HEK293 (cell line): ENCODE results near the gene TTN.

Experiments used
- CTCF ChIA-PET: fragments of 350-600 bp; formaldehyde crosslinking; extraction: SDS; loops from one replicate; lab custom pipeline; 2021; ENCODE audit warnings: antibody characterized with exemption; lab: Yijun Ruan, JAX
- POLR2A ChIA-PET: fragments of 300-600 bp; formaldehyde crosslinking; extraction: SDS; loops from one replicate; lab custom pipeline; 2020; ENCODE audit warnings: antibody characterized with exemption, inconsistent platforms; lab: Yijun Ruan, JAX
- H3K27ac ChIP-seq: fragments of 200-500 bp; sonication (Bioruptor generic); 2 replicates; pipeline ENCODE4 v1.5.1; 2014; ENCODE audit warnings: low read depth, low read length, control low read depth, inconsistent platforms; ENCODE audit errors: extremely low read depth
- H3K36me3 ChIP-seq, 2 experiments: fragments of 200-500 bp in 1 of 2; sonication (Bioruptor generic) in 1 of 2; 1 replicate in 1 of 2; 2 replicates in 1 of 2; pipeline ENCODE4 v1.5.1; 2014 to 2017; ENCODE audit warnings: inconsistent platforms in 2 of 2, low read length in 2 of 2; ENCODE audit not compliant: control insufficient read depth in 2 of 2, insufficient read depth in 1 of 2
- H3K4me1 ChIP-seq: fragments of 200-500 bp; sonication (Bioruptor generic); 2 replicates; pipeline ENCODE4 v1.5.1; 2014; ENCODE audit warnings: mild to moderate bottlenecking, low read length, inconsistent platforms; ENCODE audit not compliant: control insufficient read depth, insufficient read depth
- H3K4me3 ChIP-seq: 2 replicates; pipeline ENCODE4 v1.5.1; 2011; ENCODE audit warnings: low read depth, mild to moderate bottlenecking, control low read depth, low read length, moderate library complexity
- H3K9me3 ChIP-seq: fragments of 200-500 bp; sonication (Bioruptor generic); 2 replicates; pipeline ENCODE4 v1.5.1; 2014; ENCODE audit warnings: low read depth, low read length, inconsistent platforms; ENCODE audit not compliant: control insufficient read depth, insufficient read depth
- BCL11A ChIP-seq: fragments of 450-650 bp; formaldehyde crosslinking; IDR thresholded peaks from 2 replicates; pipeline ENCODE4 v1.5.1; 2016; ENCODE audit warnings: low read depth, missing biosample characterization, missing genetic modification characterization
- BCL11B ChIP-seq: fragments of 450-650 bp; formaldehyde crosslinking; IDR thresholded peaks from 2 replicates; pipeline ENCODE4 v1.5.1; 2016; ENCODE audit warnings: low read depth, missing biosample characterization, missing genetic modification characterization
- GLI4 ChIP-seq: fragments of 450-650 bp; formaldehyde crosslinking; IDR thresholded peaks from 2 replicates; pipeline ENCODE4 v1.5.1; 2016; ENCODE audit warnings: missing biosample characterization, missing genetic modification characterization
- SETDB1 ChIP-seq: IDR thresholded peaks from one replicate; pipeline ENCODE4 v1.6.1; 2017; ENCODE audit warnings: mild to moderate bottlenecking, low read length, moderate library complexity, mixed read lengths; ENCODE audit not compliant: insufficient read length
- ZFP41 ChIP-seq: fragments of 450-650 bp; formaldehyde crosslinking; IDR thresholded peaks from 2 replicates; pipeline ENCODE4 v1.5.1; 2016; ENCODE audit warnings: missing biosample characterization, missing genetic modification characterization, borderline replicate concordance
- ZNF112 ChIP-seq: fragments of 450-650 bp; formaldehyde crosslinking; IDR thresholded peaks from 2 replicates; pipeline ENCODE4 v1.5.0; 2017; ENCODE audit warnings: missing biosample characterization, missing genetic modification characterization
- ZNF138 ChIP-seq: fragments of 450-650 bp; formaldehyde crosslinking; IDR thresholded peaks from 2 replicates; pipeline ENCODE4 v1.5.1; 2016; ENCODE audit warnings: missing biosample characterization, missing genetic modification characterization, borderline replicate concordance
- ZNF140 ChIP-seq: fragments of 450-650 bp; formaldehyde crosslinking; IDR thresholded peaks from 2 replicates; pipeline ENCODE4 v1.5.1; 2016; ENCODE audit warnings: missing biosample characterization, missing genetic modification characterization
- ZNF16 ChIP-seq: fragments of 450-650 bp; formaldehyde crosslinking; IDR thresholded peaks from 2 replicates; pipeline ENCODE4 v1.5.1; 2016; ENCODE audit warnings: low read depth, missing biosample characterization, missing genetic modification characterization
- ZNF2 ChIP-seq: fragments of 450-650 bp; formaldehyde crosslinking; IDR thresholded peaks from 2 replicates; pipeline ENCODE4 v1.5.1; 2016; ENCODE audit warnings: missing biosample characterization, missing genetic modification characterization
- ZNF280C ChIP-seq: fragments of 450-650 bp; formaldehyde crosslinking; IDR thresholded peaks from 2 replicates; pipeline ENCODE4 v1.5.1; 2016; ENCODE audit warnings: missing biosample characterization, missing genetic modification characterization
- ZNF350 ChIP-seq: fragments of 450-650 bp; formaldehyde crosslinking; IDR thresholded peaks from 2 replicates; pipeline ENCODE4 v1.5.0; 2017; ENCODE audit warnings: missing biosample characterization, mild to moderate bottlenecking, missing genetic modification characterization
- ZNF518A ChIP-seq: fragments of 450-650 bp; formaldehyde crosslinking; conservative IDR thresholded peaks from 2 replicates; pipeline ENCODE4 v1.5.1; 2016; ENCODE audit warnings: low read depth, missing biosample characterization, missing genetic modification characterization
- ZNF549 ChIP-seq: fragments of 450-650 bp; IDR thresholded peaks from 2 replicates; pipeline ENCODE4 v1.5.1; 2018; ENCODE audit warnings: missing biosample characterization, missing genetic modification characterization, mild to moderate bottlenecking, inconsistent platforms, moderate library complexity
- ZNF654 ChIP-seq: fragments of 450-650 bp; formaldehyde crosslinking; IDR thresholded peaks from 2 replicates; pipeline ENCODE4 v1.5.1; 2016; ENCODE audit warnings: low read depth, missing biosample characterization, missing genetic modification characterization

TTN gene

GRCh38 chr2:178530131-178530530, 277.1 kb downstream of the TTN start (continued):
- no peak for TF ChIP-seq ZNF518A (tag by site-specific recombination)
- no peak for TF ChIP-seq ZNF138 (tag by site-specific recombination)
- TF ChIP-seq ZNF549 (tag by site-specific recombination), result no peak
- no peak for TF ChIP-seq ZNF112 (tag by site-specific recombination)

- CTCF ChIA-PET, result interaction anchor here (0.7 kb wide), 1 partner anchor 14 kb away, joined by 3 read pairs; no protein-coding TSS in a partner anchor
- Histone ChIP-seq H3K27ac (no peak overlapping the region), H3K36me3 (peaks cover 0 to 38% of the 10 kb centered on the region in 2 experiments; a peak in 1 of 3 replicates), H3K4me1 (no peaks in the 10 kb centered on the region), H3K4me3 (no peak overlapping the region), H3K9me3 (no peaks in the 10 kb centered on the region)
- TF ChIP-seq ZNF2 (no peak), ZNF16 (tag by site-specific recombination) (no peak), ZNF350 (no peak), ZNF140 (tag by site-specific recombination) (no peak)
- POLR2A ChIA-PET, result no interaction called here
Measured at GRCh38 chr2:178529194-178529593, 278.0 kb downstream of the TTN start.

- no peaks in the 10 kb centered on the region for H3K4me1 ChIP-seq
- ChIA-PET POLR2A (no interaction called here), CTCF (interaction anchor here (0.7 kb wide), 1 partner anchor 15 kb away, joined by 3 read pairs; no protein-coding TSS in a partner anchor)
- no peak for TF ChIP-seq ZNF549 (tag by site-specific recombination)
- no peak for TF ChIP-seq ZNF518A (tag by site-specific recombination)
- TF ChIP-seq BCL11B (tag by site-specific recombination), result no peak
- H3K27ac ChIP-seq, result no peak overlapping the region
- no peaks in the 10 kb centered on the region for H3K9me3 ChIP-seq
- H3K36me3 ChIP-seq, result peaks cover 0 to 33% of the 10 kb centered on the region in 2 experiments; a peak in 1 of 3 replicates
- no peak overlapping the region for H3K4me3 ChIP-seq
Measured at GRCh38 chr2:178528647-178529046, 278.6 kb downstream of the TTN start.

- Histone ChIP-seq H3K4me1 (no peaks in the 10 kb centered on the region), H3K27ac (no peak overlapping the region), H3K9me3 (no peaks in the 10 kb centered on the region), H3K4me3 (no peak overlapping the region), H3K36me3 (peaks cover 0 to 22% of the 10 kb centered on the region in 2 experiments; a peak in 1 of 3 replicates)
- ChIA-PET POLR2A (no interaction called here), CTCF (no interaction called here)
- no peak for TF ChIP-seq ZNF280C (tag by site-specific recombination)
- TF ChIP-seq ZNF654 (tag by site-specific recombination), result no peak
- no peak for TF ChIP-seq GLI4 (tag by site-specific recombination)
- no peak for TF ChIP-seq SETDB1
- TF ChIP-seq ZFP41 (tag by site-specific recombination), result no peak
- no peak for TF ChIP-seq BCL11A (tag by site-specific recombination)
Measured at GRCh38 chr2:178527592-178527991, 279.6 kb downstream of the TTN start.
